VCaP (cell line): ENCODE results near the gene DDIAS.
"Not testable (repeated sequence)": the region's sequence is repeated elsewhere in the genome, so short reads cannot be mapped to it uniquely, and the experiment has no call there.

Experiments
- H3K27ac ChIP-seq: fragments of 450-650 bp; 2 replicates; pipeline ENCODE4 v1.5.1; 2017
- TF ChIP-seq, protein P1 (sequence below): fragments of 450-650 bp; conservative IDR thresholded peaks from 2 replicates; pipeline ENCODE4 v1.5.1; 2017; ENCODE audit warnings: mild to moderate bottlenecking, moderate library complexity

The DDIAS gene

DNA sequence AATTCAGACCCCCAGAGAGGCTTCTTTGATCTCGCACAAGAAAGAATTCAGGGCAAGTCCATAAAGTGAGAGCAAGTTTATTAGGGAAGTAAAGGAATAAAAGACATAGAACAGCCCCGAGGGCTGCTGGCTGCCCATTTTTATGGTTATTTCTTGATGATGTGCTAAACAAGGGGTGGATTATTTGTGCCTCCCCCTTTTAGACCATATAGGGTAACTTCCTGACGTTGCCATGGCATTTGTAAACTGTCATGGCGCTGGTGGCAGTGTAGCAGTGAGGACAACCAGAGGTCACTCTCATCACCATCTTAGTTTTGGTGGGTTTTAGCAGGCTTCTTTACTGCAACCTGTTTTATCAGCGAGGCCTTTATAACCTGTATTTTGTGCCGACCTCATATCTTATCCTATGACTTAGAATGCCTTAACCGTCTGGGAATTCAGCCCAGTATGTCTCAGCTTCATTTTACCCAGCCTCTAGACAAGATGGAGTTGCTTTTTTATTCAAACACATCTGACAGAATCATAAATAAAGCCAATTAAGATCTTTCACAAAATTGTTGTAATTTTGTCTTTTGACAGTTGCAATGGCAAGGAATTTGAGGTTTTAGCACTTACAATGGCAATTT, 7.6 kb downstream of the DDIAS start:
- H3K27ac ChIP-seq: no peak overlapping the region
- TF ChIP-seq, protein P1, sequence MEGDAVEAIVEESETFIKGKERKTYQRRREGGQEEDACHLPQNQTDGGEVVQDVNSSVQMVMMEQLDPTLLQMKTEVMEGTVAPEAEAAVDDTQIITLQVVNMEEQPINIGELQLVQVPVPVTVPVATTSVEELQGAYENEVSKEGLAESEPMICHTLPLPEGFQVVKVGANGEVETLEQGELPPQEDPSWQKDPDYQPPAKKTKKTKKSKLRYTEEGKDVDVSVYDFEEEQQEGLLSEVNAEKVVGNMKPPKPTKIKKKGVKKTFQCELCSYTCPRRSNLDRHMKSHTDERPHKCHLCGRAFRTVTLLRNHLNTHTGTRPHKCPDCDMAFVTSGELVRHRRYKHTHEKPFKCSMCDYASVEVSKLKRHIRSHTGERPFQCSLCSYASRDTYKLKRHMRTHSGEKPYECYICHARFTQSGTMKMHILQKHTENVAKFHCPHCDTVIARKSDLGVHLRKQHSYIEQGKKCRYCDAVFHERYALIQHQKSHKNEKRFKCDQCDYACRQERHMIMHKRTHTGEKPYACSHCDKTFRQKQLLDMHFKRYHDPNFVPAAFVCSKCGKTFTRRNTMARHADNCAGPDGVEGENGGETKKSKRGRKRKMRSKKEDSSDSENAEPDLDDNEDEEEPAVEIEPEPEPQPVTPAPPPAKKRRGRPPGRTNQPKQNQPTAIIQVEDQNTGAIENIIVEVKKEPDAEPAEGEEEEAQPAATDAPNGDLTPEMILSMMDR: no peak

DNA sequence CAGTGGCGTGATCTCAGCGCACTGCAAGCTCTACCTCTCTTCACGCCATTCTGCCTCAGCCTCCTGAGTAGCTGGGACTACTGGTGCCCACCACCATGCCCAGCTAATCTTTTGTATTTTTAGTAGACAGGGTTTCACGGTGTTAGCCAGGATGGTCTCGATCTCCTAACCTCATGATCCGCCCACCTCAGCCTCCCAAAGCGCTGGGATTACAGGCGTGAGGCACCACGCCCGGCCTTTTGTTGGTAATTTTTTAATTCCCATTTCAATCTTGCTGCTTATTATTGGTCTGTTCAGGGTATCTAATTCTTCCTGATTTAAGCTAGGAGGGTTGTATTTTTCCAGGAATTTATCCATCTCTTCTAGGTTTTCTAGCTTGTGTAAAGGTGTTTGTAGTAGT, 18.2 kb downstream of the DDIAS start:
- not testable (repeated sequence) for H3K27ac ChIP-seq

DNA sequence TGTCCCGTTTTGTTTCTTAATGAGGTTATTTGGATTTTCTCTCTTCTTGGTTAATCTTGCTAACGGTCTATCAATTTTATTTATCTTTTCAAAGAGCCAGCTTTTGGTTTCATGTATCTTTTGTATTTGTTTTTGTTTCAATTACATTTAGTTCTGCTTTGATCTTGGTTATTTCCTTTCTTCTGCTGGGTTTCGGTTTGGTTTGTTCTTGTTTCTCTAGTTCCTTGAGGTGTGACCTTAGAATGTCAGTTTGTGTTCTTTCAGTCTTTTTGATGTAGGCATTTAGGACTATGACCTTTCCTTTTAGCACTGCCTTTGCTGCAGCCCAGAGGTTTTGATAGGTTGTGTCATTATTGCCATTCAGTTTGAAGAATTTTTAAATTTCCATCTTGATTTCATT, 18.7 kb downstream of the DDIAS start:
- H3K27ac ChIP-seq: not testable (repeated sequence)

DNA sequence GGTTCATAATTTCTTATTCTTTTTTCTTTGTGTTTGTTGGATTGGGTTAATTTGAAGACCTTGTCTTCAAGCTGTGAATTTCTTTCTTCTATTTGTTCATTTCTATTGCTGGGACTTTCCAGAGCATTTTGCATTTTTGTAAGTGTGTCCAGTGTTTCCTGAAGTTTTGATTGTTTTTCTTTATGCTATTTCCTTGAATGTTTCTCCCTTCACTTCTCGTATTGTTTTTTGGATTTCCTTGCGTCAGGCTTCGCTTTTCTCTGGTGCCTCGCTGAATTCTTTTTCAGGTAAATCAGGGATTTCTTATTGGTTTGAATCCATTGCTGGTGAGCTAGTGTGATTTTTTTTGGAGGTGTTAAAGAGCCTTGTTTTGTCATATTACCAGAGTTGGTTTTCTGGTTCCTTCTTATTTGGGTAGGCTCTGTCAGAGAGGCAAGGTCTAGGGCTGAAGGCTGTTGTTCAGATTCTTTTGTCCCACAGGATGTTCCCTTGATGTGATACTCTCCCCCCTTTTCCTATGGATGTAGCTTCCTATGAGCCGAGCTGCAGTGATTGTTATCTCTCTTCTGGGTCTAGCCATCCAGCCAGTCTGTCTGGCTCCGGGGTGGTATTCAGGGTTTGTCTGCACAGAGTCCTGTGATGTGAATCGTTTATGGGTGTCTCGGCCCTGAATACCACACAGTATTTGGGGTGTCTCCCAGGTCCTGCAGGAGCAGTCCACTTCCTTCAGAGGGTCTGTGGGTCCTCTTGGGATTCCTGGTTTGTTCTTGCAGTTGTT, 21.0 kb downstream of the DDIAS start:
- H3K27ac ChIP-seq: peak overlapping the region; percentile 2; the same call in 1 of the 2 replicates

DNA sequence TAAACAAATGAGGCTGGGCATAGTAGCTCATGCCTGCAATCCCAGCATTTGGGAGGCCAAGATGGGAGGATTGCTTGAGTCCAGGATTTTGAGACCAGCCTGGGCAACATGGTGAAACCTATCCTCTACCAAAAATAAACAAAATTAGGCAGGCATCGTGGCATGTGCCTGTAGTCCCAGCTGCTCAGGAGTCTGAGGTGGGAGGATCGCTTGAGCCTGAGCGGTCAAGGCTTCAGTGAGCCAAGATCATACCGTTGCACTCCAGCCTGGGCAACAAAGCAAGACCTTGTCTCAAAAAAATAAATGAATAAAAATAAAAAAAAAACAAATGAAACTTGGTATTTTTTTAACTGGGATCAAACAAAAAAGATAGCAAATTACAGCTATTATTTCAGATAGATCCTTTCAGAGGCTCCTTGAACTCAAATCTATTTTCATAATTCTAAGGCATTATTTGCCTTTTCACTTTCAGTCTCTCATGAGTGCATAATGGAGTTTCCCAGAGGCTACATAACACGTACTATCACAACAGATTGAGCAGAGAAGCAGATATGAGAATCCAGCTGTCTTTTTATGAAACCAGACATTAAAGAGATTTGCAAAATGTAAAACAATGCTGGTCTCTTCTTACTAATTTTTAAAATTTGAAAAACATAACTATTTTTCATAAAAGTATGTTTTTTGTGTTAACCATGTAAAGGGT, 23.1 kb downstream of the DDIAS start:
- no peak overlapping the region for H3K27ac ChIP-seq
- TF ChIP-seq, protein P1: no peak

DNA sequence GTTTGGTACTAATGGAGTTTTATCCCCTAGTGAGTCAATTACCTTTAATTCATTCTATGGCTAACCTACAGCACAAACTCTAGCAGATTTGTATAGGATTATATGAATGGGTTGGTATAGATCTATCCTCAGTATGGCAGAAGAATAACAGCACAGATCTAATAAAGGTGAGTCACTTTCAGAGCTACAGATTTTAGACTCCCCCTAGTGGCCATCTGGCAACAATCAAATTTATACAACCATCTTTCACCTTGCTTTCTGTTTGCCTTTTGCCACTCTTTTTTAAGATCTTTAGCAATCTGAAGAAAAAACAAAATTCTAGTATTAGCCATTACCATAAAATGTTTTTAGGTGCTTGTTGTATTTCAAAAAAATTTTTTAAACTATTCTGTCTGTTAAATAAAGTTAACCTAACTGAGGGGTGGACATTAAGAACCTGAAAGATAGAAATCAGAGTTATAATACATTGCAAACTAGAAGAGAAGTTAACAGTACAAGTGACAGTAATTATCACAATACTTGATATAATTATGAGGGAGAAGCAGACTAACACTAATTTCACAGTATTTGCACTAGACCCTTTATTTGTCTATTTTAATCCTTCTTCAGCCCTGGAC, 25.8 kb downstream of the DDIAS start:
- TF ChIP-seq, protein P1: peak; percentile 92
- H3K27ac ChIP-seq: no peak overlapping the region

DNA sequence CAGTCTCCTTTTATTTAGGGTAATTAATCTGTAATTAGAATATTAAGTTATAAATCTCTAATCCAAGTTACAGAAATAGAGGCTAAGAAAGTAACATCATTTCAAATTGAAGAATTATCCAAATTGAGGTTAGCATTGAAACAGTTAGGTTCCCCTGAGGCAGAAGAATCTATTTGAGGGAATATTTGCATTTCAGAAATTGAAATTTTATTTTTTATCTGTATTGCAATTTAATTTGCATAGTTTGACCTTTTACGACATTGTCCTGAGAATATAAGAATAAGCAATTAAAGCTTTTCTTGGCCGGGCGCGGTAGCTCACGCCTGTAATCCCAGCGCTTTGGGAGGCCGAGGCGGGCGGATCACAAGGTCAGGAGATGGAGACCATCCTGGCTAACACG, 27.6 kb downstream of the DDIAS start:
- TF ChIP-seq, protein P1: no peak
- H3K27ac ChIP-seq: no peak overlapping the region

DNA sequence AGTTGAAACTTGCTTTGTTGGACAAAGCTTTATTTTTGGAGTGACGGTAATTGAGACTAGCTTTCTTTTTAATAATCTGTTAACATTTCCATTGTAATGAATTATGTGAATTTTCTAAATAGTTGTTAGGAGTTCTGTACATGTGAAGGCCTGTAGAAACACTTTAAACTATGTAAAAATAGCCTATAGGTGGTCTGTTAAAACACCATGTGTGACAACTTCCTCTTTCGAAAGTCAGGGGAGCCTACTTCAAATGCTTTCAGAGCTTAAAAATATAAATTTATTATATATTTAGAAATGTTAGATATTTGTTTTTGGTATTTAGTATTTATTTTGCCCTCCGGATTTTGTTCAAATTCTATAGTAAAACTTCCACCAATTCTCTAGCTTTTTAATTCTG, 28.7 kb downstream of the DDIAS start:
- TF ChIP-seq, protein P1: no peak
- H3K27ac ChIP-seq: no peak overlapping the region

DNA sequence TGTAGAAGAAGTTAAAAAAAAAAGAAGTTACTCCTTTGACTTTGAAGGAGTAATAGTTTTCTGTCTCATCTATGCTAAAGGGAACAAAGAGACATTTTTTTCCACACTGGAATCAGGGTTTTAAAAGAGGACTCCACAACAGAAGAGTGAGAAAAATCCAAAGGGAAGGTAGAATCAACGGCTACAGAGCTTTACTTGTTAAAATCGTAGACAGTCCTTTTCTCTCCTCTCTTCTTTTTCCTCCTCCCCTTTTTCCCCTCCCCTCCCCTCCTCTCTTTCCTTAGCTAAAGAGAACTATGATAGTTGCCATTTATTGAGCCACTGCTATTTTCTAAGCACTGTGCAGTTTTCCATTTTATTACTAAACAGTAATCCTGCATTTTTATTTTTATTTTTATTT, 29.2 kb downstream of the DDIAS start:
- TF ChIP-seq, protein P1: no peak
- H3K27ac ChIP-seq: no peak overlapping the region
